Stimulated activated CD8-positive, alpha-beta memory T cell treated with anti-CD3 and anti-CD28 coated beads, Interleukin-4, amount 100 ng/mL, for 48 hours (primary cell): ENCODE results near the gene XAF1.
"Not testable (repeated sequence)": the region's sequence is repeated elsewhere in the genome, so short reads cannot be mapped to it uniquely, and the experiment has no call there.

ENCODE experiments used
- DNase-seq: peaks from one replicate; pipeline ENCODE4 v3.0.0-alpha.2; 2020

The XAF1 gene

DNA sequence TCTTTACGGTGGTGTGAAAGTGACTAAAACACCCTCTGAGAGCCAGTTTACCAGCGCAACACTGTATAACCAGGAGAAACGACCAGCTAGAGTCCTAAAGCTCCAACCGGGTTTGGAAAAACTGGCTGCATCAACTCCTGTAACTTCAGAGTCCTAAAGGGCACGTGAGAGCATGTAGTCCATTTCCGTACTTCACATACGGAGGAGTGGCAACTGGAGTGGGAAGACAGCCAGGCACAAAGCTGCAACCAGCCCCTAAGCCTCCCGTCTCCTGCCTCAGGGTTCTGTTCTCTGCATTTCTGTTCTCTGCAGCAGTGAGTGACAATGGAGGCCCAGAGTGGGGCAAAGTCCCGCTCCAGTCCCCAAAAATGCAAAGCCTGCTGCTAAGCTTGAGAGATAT is 56.4 kb downstream of the XAF1 start:
- no peak for DNase-seq

DNA sequence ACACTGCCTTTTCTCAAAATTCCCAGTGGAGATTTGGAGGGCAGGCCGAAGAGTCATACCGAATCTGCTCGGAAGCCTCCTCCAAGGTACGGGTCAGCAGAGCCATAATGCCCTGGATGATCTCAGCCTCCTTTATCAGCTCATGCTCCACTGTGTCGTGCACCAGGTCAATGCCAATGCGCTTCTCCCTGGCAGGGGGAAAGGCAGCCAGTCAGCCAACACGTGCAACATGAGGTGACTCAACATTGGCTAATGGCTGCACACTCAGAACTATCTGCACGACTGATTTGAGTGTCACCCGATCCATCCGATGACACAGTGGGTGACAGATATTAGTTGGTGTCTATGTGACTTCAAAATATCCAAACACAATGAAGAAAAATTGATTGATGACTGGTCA is 59.9 kb downstream of the XAF1 start:
- no peak for DNase-seq

DNA sequence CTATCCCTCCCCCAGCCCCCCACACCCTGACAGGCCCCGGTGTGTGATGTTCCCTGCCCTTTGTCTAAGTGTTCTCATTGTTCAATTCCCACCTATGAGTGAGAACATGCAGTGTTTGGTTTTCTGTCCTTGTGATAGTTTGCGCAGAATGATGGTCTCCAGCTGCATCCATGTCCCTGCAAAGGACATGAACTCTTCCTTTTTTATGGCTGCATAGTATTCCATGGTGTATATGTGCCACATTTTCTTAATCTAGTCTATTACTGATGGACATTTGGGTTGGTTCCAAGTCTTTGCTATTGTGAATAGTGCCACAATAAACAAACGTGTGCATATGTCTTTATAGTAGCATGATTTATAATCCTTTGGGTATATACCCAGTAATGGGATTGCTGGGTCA is 60.5 kb downstream of the XAF1 start:
- not testable (repeated sequence) for DNase-seq

DNA sequence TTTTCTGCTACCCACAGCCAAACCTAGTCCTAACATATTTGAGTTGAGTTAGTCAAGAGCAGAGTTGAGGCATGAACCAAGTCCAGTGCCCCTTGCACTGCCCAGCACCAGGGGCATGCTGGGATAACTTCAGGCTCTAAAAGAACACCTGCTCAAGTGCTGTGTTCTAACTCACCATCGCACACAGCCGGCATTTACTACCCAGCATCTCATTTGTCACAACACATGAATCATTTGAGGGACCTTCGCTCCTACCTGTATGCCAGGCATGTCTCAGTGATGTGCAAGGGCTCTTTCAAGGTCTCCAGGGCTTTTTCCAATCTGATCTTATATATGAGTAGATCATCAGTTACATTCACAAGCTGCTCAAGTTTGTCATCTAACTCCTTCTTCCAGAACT is 63.1 kb downstream of the XAF1 start:
- no peak for DNase-seq

DNA sequence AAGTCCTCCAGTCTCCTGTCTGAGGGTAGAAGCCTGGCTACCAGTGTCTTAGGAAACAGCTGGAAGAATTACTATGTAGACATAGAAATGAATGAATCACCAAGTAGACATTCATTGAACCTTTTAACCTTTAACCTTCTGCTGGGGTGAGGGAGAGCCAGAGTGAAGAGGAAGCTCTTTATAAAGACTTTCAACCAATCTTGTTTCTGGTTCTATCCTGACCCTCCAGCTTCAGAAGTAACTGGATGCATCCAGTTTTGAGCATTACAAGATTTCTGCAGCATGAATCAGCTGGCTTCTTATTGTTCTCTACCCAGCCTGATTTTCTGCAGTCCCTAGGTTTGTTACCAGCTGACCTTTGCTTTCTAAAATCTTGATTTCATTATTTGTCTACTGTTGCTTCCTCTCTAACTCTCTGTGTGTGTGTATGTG is 67.2 kb downstream of the XAF1 start:
- no peak for DNase-seq
